Measurements from ENCODE around the gene TECTA.

The TECTA gene

GRCh38 chr11:121129362-121130340 lies 28.6 kb downstream of the TECTA start:
- H3K36me3 Mint-ChIP-seq, result no peaks in the 10 kb centered on the region
- H3K9me3 Mint-ChIP-seq, result no peaks in the 10 kb centered on the region
- ATAC-seq (ENCODE audit: low read depth) (no peak), DNase-seq (ENCODE audit: low spot score in 2 of 2) (no peak)
- no peaks in the 10 kb centered on the region for H3K4me1 Mint-ChIP-seq
- peaks cover 11% of the 10 kb centered on the region for H3K27me3 Mint-ChIP-seq
- H3K4me3 Mint-ChIP-seq, result no peak overlapping the region
- H3K27ac Mint-ChIP-seq, result no peak overlapping the region

DNA sequence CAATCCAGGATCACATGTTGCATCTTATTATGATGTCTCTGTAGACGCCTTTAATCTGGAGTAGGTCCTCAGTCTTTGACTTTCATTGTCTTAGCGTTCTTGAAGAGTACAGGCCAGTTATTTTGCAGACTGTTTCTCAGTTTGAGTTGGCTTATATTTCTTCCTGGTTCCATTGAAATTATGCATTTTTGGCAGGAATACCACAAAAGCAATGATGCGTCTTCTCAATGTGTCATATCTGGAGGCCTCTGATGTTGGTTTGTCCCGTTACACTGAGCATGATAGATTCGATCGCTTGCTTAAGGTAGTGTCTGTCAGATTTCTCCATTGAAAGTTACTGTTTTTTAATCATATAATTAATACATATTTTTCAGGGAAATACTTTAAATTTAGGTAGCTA lies 30.6 kb downstream of the TECTA start:
- peaks cover 13% of the 10 kb centered on the region for H3K27me3 Mint-ChIP-seq
- no peak overlapping the region for H3K27ac Mint-ChIP-seq
- H3K9me3 Mint-ChIP-seq, result no peaks in the 10 kb centered on the region
- no peaks in the 10 kb centered on the region for H3K4me1 Mint-ChIP-seq
- H3K4me3 Mint-ChIP-seq, result no peak overlapping the region
- no peaks in the 10 kb centered on the region for H3K36me3 Mint-ChIP-seq
- ATAC-seq (ENCODE audit: low read depth) (no peak), DNase-seq (ENCODE audit: low spot score in 2 of 2) (no peak)

GRCh38 chr11:121132211-121132976 lies 31.4 kb downstream of the TECTA start:
- DNase-seq (ENCODE audit: low spot score in 2 of 2), result no peak
- H3K4me3 Mint-ChIP-seq, result no peak overlapping the region
- no peak overlapping the region for H3K27ac Mint-ChIP-seq
- ATAC-seq (ENCODE audit: low read depth), result no peak
- no peaks in the 10 kb centered on the region for H3K9me3 Mint-ChIP-seq
- peaks cover 13% of the 10 kb centered on the region for H3K27me3 Mint-ChIP-seq
- no peaks in the 10 kb centered on the region for H3K4me1 Mint-ChIP-seq
- no peaks in the 10 kb centered on the region for H3K36me3 Mint-ChIP-seq

DNA sequence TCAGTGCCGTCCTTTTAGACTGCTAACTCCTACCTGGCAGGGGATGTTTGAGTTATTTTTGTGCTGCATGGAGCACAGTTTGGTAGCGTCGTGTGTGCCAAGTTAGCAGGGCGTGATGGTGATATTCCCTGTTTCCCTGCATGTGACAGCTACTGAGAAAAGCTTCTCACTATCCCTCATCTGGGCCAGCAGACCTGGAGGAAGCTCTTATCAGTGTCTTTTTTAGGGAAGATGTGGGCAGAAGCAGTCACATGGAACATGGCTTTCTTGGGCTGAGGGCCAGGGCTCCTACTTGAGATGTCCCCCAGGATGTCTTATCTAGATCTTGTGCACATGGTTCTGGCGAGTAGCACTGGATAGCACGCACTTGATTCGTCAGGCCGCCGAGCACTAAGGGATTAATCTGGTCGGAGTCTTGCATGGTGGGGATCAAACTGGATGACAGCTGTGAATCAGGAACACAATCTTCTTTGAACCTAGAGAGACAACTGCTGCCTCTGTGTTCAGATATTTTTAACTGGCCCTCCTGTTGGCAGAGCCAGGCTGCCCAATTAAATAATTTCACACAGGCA lies 33.8 kb downstream of the TECTA start:
- Mint-ChIP-seq H3K4me3 (no peak overlapping the region), H3K4me1 (no peaks in the 10 kb centered on the region), H3K27me3 (peaks cover 7% of the 10 kb centered on the region), H3K9me3 (no peaks in the 10 kb centered on the region), H3K36me3 (no peaks in the 10 kb centered on the region), H3K27ac (no peak overlapping the region)
- no peak for DNase-seq (ENCODE audit: low spot score in 2 of 2)
- ATAC-seq (ENCODE audit: low read depth), result no peak

- no peaks in the 10 kb centered on the region for H3K9me3 Mint-ChIP-seq
- no peak overlapping the region for H3K27ac Mint-ChIP-seq
- no peak for ATAC-seq (ENCODE audit: low read depth)
- H3K36me3 Mint-ChIP-seq, result no peaks in the 10 kb centered on the region
- H3K4me1 Mint-ChIP-seq, result no peaks in the 10 kb centered on the region
- no peak overlapping the region for H3K4me3 Mint-ChIP-seq
- DNase-seq (ENCODE audit: low spot score in 2 of 2), result no peak
- peaks cover 10% of the 10 kb centered on the region for H3K27me3 Mint-ChIP-seq
These were observed 36.0 kb downstream of the TECTA start for GRCh38 chr11:121137005-121137404.

DNA sequence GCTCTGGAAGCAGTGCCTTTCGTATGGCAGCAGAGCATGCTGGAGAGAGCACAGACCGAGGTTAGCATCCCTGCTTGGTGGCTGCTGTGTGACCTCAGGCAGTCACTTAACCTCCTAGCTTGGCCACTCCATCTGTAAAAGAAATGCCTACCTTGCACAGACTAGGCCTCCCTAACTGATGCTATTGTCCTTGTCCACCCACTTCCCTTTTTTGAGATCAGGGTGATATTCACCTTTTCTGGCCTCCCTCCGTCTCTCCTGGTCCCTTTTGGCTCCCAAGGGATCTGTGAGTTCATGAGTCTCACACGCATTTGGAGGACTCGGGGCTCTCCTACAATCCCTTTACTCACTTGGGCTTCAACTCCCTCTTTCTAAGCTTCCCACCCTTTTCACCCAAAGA lies 37.2 kb downstream of the TECTA start:
- H3K36me3 Mint-ChIP-seq, result no peaks in the 10 kb centered on the region
- no peaks in the 10 kb centered on the region for H3K4me1 Mint-ChIP-seq
- no peak overlapping the region for H3K4me3 Mint-ChIP-seq
- no peak overlapping the region for H3K27ac Mint-ChIP-seq
- ATAC-seq (ENCODE audit: low read depth) (no peak), DNase-seq (ENCODE audit: low spot score in 2 of 2) (no peak)
- peaks cover 14% of the 10 kb centered on the region for H3K27me3 Mint-ChIP-seq
- H3K9me3 Mint-ChIP-seq, result no peaks in the 10 kb centered on the region

DNA sequence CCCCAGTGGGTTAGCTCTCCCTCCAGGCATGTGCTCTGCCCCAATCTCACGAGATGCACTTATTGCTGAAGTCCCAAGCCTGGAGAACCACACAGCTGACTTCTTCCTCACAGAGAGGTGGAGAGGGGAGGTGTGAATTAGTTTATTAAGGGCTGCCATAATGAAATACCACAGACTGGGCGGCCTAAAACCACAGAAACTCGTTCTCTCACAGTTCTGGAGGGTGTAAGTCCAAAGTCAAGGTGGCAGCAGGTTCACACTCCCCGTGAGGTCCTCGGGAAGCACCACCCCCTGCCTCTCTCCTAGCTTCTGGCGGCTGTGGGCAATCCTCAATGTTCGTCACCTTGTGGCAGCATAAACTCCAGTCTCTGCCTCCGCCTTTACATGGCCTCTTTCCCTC lies 39.3 kb downstream of the TECTA start:
- H3K4me1 Mint-ChIP-seq, result no peaks in the 10 kb centered on the region

DNA sequence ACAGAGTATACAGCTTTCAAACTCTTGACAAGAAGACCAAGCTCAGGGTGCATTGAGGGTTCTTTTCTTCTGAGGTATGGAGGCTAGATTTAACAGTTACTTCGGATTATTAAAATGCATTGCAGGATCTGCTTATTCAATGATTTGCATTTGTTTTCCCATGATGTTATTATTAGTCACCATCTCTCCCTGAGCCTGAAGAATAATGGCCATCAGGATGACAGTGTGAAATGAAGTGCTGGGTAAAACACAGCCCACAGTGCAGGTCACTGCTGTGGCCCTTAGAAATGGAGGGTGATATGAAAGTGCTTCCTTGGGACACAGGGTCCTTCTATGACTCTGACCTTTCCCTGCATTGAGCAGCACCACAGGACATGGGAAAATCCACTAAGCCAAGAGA lies 40.0 kb downstream of the TECTA start:
- DNase-seq (ENCODE audit: low spot score in 2 of 2) (no peak), ATAC-seq (ENCODE audit: low read depth) (no peak)
- Mint-ChIP-seq H3K4me3 (no peak overlapping the region), H3K36me3 (no peaks in the 10 kb centered on the region), H3K9me3 (no peaks in the 10 kb centered on the region), H3K27me3 (peaks cover 17% of the 10 kb centered on the region), H3K27ac (no peak overlapping the region), H3K4me1 (no peaks in the 10 kb centered on the region)

More for the DNA sequence above, 39.3 kb downstream of the TECTA start:
- ATAC-seq (ENCODE audit: low read depth) (no peak), DNase-seq (ENCODE audit: low spot score in 2 of 2) (no peak)
- Mint-ChIP-seq H3K27ac (no peak overlapping the region), H3K9me3 (no peaks in the 10 kb centered on the region), H3K4me3 (no peak overlapping the region), H3K27me3 (peaks cover 18% of the 10 kb centered on the region), H3K36me3 (no peaks in the 10 kb centered on the region)

DNA sequence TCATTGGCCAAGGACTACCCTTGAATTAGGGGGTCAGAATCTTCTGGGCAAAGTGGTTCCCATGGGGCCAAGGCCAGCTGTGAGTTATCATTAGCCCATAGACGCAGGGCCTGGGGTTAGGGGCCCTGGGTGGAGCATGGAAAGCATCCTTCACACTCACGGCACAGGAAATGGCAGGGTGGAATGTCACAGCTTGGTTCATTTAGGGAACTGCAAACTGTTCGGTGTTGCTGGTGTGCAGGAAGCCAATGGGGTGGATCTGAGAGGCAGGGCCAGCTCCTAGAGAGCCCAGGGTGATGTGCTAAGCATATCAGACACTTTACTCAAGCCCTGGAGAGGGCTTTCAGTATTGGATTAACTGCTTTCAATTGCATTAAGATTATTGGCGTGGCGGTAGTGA lies 42.9 kb downstream of the TECTA start:
- ATAC-seq (ENCODE audit: low read depth) (no peak), DNase-seq (ENCODE audit: low spot score in 2 of 2) (no peak)
- H3K4me1 Mint-ChIP-seq, result no peaks in the 10 kb centered on the region
- no peak overlapping the region for H3K4me3 Mint-ChIP-seq
- no peak overlapping the region for H3K27ac Mint-ChIP-seq
- no peaks in the 10 kb centered on the region for H3K9me3 Mint-ChIP-seq
- H3K36me3 Mint-ChIP-seq, result no peaks in the 10 kb centered on the region
- H3K27me3 Mint-ChIP-seq, result peaks cover 16% of the 10 kb centered on the region

DNA sequence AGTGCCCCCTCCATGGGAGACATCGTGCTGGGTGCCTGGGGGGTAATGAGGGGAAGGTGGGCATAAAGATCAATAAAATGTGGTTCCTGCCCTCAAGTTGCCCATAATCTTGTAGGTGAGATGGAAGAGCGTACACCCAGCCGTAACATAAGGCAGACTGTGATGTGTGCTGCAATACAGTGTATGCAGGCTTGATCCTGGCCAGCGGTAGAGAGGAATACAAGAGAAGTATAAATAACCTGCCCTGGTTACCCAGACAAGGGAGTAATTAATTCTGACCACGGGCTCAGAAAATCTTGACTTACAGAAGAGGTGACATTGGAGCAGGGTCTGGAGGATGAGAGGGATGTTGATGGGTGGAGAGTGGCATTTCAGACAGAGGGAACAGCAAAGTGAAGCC lies 43.7 kb downstream of the TECTA start:
- no peak for DNase-seq (ENCODE audit: low spot score in 2 of 2)
- H3K27me3 Mint-ChIP-seq, result peaks cover 13% of the 10 kb centered on the region
- no peak overlapping the region for H3K27ac Mint-ChIP-seq

DNA sequence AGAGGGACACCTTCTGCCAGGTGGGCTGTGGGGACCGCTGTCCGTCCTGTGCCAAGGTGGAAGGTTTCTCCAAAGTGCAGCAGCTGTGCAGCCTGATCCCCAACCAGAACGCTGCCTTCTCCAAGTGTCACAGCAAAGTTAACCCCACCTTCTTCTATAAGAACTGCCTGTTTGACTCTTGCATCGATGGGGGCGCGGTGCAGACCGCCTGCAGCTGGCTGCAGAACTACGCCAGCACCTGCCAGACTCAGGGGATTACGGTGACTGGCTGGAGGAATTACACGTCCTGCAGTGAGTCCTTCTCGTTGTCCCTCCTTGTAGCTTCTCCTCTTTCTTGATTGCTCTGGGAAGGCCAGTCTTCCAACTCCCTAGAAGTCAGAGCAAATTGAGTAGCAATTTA lies 44.8 kb downstream of the TECTA start:
- DNase-seq (ENCODE audit: low spot score in 2 of 2) (no peak), ATAC-seq (ENCODE audit: low read depth) (no peak)
- H3K4me1 Mint-ChIP-seq, result no peaks in the 10 kb centered on the region
- H3K36me3 Mint-ChIP-seq, result no peaks in the 10 kb centered on the region
- no peak overlapping the region for H3K27ac Mint-ChIP-seq
- H3K27me3 Mint-ChIP-seq, result peaks cover 11% of the 10 kb centered on the region
- no peak overlapping the region for H3K4me3 Mint-ChIP-seq
- H3K9me3 Mint-ChIP-seq, result no peaks in the 10 kb centered on the region

More for the DNA sequence above, 43.7 kb downstream of the TECTA start:
- H3K36me3 Mint-ChIP-seq, result no peaks in the 10 kb centered on the region
- no peaks in the 10 kb centered on the region for H3K4me1 Mint-ChIP-seq
- H3K4me3 Mint-ChIP-seq, result no peak overlapping the region
- no peaks in the 10 kb centered on the region for H3K9me3 Mint-ChIP-seq
- no peak for ATAC-seq (ENCODE audit: low read depth)

DNA sequence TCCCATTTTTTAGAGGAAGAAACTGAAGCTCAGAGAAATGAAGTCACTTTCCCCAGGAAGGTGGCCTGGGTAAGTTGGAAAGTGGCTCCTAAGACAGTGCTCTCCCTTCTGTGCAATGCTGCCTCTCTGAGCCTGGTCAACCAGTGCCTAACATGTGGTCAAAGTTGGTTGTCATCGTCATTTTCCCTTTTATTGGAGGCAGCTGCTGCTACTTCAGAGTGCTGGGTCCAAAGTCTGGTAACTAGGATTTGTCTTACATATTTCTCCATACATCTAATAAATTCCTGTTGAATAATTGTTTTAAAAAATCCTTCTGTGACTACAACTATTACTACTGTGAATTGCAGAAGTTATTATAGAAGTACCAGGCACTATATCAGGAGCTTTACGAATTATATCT lies 48.1 kb downstream of the TECTA start:
- Mint-ChIP-seq H3K27me3 (peaks cover 3% of the 10 kb centered on the region), H3K36me3 (no peaks in the 10 kb centered on the region), H3K4me1 (no peaks in the 10 kb centered on the region), H3K4me3 (no peak overlapping the region), H3K9me3 (no peaks in the 10 kb centered on the region), H3K27ac (no peak overlapping the region)
- DNase-seq (ENCODE audit: low spot score in 2 of 2) (no peak), ATAC-seq (ENCODE audit: low read depth) (no peak)

DNA sequence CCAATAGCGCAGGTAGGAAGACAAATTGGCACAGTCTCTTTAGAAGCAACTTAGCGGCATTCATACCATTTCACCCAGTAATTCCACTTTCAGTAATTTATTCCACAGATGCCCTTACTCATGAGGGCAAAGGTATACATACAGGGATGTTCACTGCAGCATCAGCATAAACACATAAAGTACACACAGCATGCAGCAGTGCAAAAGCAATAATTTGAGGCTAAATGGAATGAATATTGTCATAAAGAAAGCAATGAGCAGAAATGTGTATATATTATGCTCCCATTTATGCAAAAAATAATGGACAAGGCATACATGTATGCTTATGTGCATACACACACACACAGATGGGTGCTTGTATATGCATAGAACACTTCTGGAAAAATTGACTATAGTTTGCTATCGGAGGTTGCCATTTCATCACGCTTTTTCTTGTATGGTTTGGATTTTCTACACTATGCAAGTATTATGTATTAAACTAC lies 50.2 kb downstream of the TECTA start:
- no peak overlapping the region for H3K4me3 Mint-ChIP-seq
- H3K36me3 Mint-ChIP-seq, result no peaks in the 10 kb centered on the region
- no peaks in the 10 kb centered on the region for H3K4me1 Mint-ChIP-seq
- no peaks in the 10 kb centered on the region for H3K9me3 Mint-ChIP-seq
- H3K27me3 Mint-ChIP-seq, result no peaks in the 10 kb centered on the region
- no peak for DNase-seq (ENCODE audit: low spot score in 2 of 2)
- ATAC-seq (ENCODE audit: low read depth), result no peak
- H3K27ac Mint-ChIP-seq, result no peak overlapping the region

- Mint-ChIP-seq H3K9me3 (no peaks in the 10 kb centered on the region), H3K27ac (no peak overlapping the region), H3K36me3 (no peaks in the 10 kb centered on the region), H3K27me3 (no peaks in the 10 kb centered on the region), H3K4me3 (no peak overlapping the region), H3K4me1 (no peaks in the 10 kb centered on the region)
- DNase-seq (ENCODE audit: low spot score in 2 of 2), result no peak
- ATAC-seq (ENCODE audit: low read depth), result no peak
These were observed 51.7 kb downstream of the TECTA start for GRCh38 chr11:121152764-121153163.
